ENCODE measurements around the gene OSBPL8.

Gene OSBPL8

GRCh38 chr12:76409074-76409473 is 150.5 kb downstream of the OSBPL8 start:
- Mint-ChIP-seq H3K27me3 (ENCODE audit: low read depth) (no peaks in the 10 kb centered on the region), H3K27ac (no peak overlapping the region), H3K4me3 (no peak overlapping the region), H3K9me3 (no peaks in the 10 kb centered on the region), H3K4me1 (no peaks in the 10 kb centered on the region), H3K36me3 (ENCODE audit: low read depth) (no peaks in the 10 kb centered on the region)
- TF ChIP-seq, protein P1, sequence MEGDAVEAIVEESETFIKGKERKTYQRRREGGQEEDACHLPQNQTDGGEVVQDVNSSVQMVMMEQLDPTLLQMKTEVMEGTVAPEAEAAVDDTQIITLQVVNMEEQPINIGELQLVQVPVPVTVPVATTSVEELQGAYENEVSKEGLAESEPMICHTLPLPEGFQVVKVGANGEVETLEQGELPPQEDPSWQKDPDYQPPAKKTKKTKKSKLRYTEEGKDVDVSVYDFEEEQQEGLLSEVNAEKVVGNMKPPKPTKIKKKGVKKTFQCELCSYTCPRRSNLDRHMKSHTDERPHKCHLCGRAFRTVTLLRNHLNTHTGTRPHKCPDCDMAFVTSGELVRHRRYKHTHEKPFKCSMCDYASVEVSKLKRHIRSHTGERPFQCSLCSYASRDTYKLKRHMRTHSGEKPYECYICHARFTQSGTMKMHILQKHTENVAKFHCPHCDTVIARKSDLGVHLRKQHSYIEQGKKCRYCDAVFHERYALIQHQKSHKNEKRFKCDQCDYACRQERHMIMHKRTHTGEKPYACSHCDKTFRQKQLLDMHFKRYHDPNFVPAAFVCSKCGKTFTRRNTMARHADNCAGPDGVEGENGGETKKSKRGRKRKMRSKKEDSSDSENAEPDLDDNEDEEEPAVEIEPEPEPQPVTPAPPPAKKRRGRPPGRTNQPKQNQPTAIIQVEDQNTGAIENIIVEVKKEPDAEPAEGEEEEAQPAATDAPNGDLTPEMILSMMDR (IDR thresholded peaks at IDR 0.05; ENCODE audit: unreplicated experiment in 3 of 3): no peak

DNA sequence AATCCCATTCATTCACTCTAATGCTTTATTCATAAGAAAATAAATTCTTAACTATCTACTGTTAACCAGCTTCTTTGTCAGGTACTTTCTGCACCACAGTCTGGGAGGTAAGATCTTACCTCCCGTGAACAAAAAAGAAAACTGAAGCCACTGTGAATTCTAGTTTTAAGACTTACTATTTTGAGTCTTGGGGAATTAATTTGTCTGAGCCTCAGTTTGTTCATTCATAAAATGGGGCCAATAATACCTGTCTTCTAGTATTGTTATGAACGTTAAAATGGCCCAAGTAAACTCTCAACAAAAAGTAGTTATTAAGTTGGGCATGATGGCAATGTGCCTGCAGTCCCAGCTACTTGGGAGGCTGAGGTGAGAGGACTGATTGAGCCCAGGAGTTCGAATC is 151.9 kb downstream of the OSBPL8 start:
- no peaks in the 10 kb centered on the region for H3K36me3 Mint-ChIP-seq (ENCODE audit: low read depth)
- TF ChIP-seq, protein P1 (IDR thresholded peaks at IDR 0.05; ENCODE audit: unreplicated experiment in 3 of 3): no peak
- H3K27me3 Mint-ChIP-seq (ENCODE audit: low read depth): no peaks in the 10 kb centered on the region
- H3K4me3 Mint-ChIP-seq: no peak overlapping the region
- no peak overlapping the region for H3K27ac Mint-ChIP-seq
- H3K4me1 Mint-ChIP-seq: no peaks in the 10 kb centered on the region
- no peaks in the 10 kb centered on the region for H3K9me3 Mint-ChIP-seq

GRCh38 chr12:76402259-76402658 is 157.3 kb downstream of the OSBPL8 start:
- Mint-ChIP-seq H3K4me3 (no peak overlapping the region), H3K27me3 (ENCODE audit: low read depth) (no peaks in the 10 kb centered on the region), H3K9me3 (no peaks in the 10 kb centered on the region), H3K36me3 (ENCODE audit: low read depth) (peaks cover 22% of the 10 kb centered on the region), H3K4me1 (no peaks in the 10 kb centered on the region), H3K27ac (no peak overlapping the region)
- TF ChIP-seq, protein P1 (IDR thresholded peaks at IDR 0.05; ENCODE audit: unreplicated experiment in 3 of 3): no peak

DNA sequence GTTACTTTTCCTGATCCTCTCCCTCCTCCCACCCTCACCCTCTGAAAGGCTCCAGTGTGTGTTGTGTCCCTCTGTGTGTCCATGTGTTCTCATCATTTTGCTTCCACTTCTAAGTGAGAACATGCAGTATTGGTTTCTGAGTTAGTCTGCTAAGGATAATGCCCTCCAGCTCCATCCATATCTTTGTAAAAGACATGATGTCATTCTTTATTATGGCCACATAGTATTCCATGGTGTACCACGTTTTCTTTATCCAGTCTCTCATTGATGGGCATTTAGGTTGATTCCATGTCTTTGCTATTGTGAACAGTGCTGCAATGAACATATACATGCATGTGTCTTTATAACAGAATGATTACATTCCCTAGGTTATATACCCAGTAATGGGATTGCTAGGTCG is 159.4 kb downstream of the OSBPL8 start:
- H3K27ac Mint-ChIP-seq: no peak overlapping the region
- H3K27me3 Mint-ChIP-seq (ENCODE audit: low read depth): no peaks in the 10 kb centered on the region
- peaks cover 22% of the 10 kb centered on the region for H3K36me3 Mint-ChIP-seq (ENCODE audit: low read depth)
- no peak overlapping the region for H3K4me3 Mint-ChIP-seq
- H3K9me3 Mint-ChIP-seq: no peaks in the 10 kb centered on the region
- no peaks in the 10 kb centered on the region for H3K4me1 Mint-ChIP-seq
- TF ChIP-seq, protein P1 (IDR thresholded peaks at IDR 0.05; ENCODE audit: unreplicated experiment in 3 of 3): no peak

GRCh38 chr12:76399040-76399439 is 160.5 kb downstream of the OSBPL8 start:
- Mint-ChIP-seq H3K4me3 (no peak overlapping the region), H3K36me3 (ENCODE audit: low read depth) (peaks cover 28% of the 10 kb centered on the region), H3K4me1 (no peaks in the 10 kb centered on the region), H3K27ac (no peak overlapping the region), H3K9me3 (no peaks in the 10 kb centered on the region), H3K27me3 (ENCODE audit: low read depth) (no peaks in the 10 kb centered on the region)
- TF ChIP-seq, protein P1 (IDR thresholded peaks at IDR 0.05; ENCODE audit: unreplicated experiment in 3 of 3): no peak

DNA sequence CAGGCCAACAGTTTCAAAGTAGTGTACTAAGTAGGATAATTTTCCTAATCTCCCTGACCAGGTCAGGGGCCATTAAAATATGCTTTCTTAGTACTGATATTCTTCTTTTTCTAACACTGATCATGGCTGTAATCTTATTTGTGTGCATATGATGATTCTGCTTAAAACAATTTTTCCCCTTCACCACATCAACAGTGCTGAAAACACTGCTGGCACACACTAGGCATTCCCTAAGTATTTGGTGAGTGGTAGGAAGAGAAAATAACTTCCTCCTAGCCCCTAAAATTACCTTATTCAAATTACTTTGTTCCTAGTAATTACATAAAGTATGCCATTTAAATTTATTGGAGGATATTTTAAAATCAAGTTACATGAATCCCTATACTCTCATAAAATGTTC is 161.5 kb downstream of the OSBPL8 start:
- Mint-ChIP-seq H3K9me3 (no peaks in the 10 kb centered on the region), H3K27me3 (ENCODE audit: low read depth) (no peaks in the 10 kb centered on the region), H3K36me3 (ENCODE audit: low read depth) (peaks cover 28% of the 10 kb centered on the region), H3K4me1 (no peaks in the 10 kb centered on the region), H3K4me3 (no peak overlapping the region), H3K27ac (no peak overlapping the region)
- TF ChIP-seq, protein P1 (IDR thresholded peaks at IDR 0.05; ENCODE audit: unreplicated experiment in 3 of 3): no peak
